GM12874 (cell line): ENCODE measurements around the gene PAK3.

Experiments
- CTCF ChIP-seq: IDR thresholded peaks from 2 replicates; pipeline ENCODE4 v1.5.1; 2011; ENCODE audit warnings: low read depth, mild to moderate bottlenecking, control low read depth, low read length, moderate library complexity; ENCODE audit not compliant: insufficient read depth

The PAK3 gene

GRCh38 chrX:111260451-111260850 is 164.5 kb downstream of the PAK3 start:
- no peak for TF ChIP-seq CTCF

- TF ChIP-seq CTCF = no peak
Observed at GRCh38 chrX:111262086-111262485, 166.1 kb downstream of the PAK3 start.

GRCh38 chrX:111264385-111264784 is 168.4 kb downstream of the PAK3 start:
- no peak for TF ChIP-seq CTCF

- TF ChIP-seq CTCF = no peak
Observed at GRCh38 chrX:111265486-111265885, 169.5 kb downstream of the PAK3 start.

GRCh38 chrX:111268506-111268905 is 172.5 kb downstream of the PAK3 start:
- TF ChIP-seq CTCF = no peak

GRCh38 chrX:111270339-111270738 is 174.3 kb downstream of the PAK3 start, which contains the start of gene CAPN6:
Gene CAPN6 (minus strand): TSS chrX:111270483. CDS start chrX:111263936, 6,547 bp downstream.
- no peak for TF ChIP-seq CTCF
